Breast epithelium (tissue), 4 donors: ENCODE measurements around the gene CCDC146. TPM values are rescaled to one million over a fixed set of nuclear protein-coding genes. Genes with fewer than 3 reads are reported as not detected.

Source experiments
- DNase-seq, 2 donors: peaks; one replicate each; pipeline ENCODE4 v3.0.0-alpha.2; 2019; ENCODE audit warnings: low spot score in 2 of 2
- H3K27ac ChIP-seq, 2 donors: fragments of 200-600 bp; sonication (generic) in 1 of 2; one replicate each; pipeline ENCODE4 v1.5.1; 2016 to 2019; ENCODE audit warnings: mild to moderate bottlenecking in 1 of 2
- H3K27me3 ChIP-seq, 2 donors: fragments of 200-600 bp; sonication (generic) in 1 of 2; one replicate each; pipeline versions ENCODE4 v1.5.1 to v1.6.0; 2017 to 2019; ENCODE audit warnings: control low read depth in 1 of 2, mild to moderate bottlenecking in 1 of 2
- H3K36me3 ChIP-seq: fragments of 200-600 bp; one replicate; pipeline ENCODE4 v1.5.1; 2019
- H3K4me1 ChIP-seq, 2 donors: fragments of 200-600 bp; sonication (generic); one replicate each; pipeline ENCODE4 v1.5.1; 2016 to 2019; ENCODE audit warnings: control low read depth in 1 of 2
- H3K4me3 ChIP-seq, 3 donors: fragments of 200-600 bp; sonication (generic); 1 replicate in 2 of 3; 2 replicates in 1 of 3; pipeline ENCODE4 v1.5.1; 2016 to 2019; ENCODE audit warnings: mild to moderate bottlenecking in 3 of 3, moderate library complexity in 2 of 3
- H3K9me3 ChIP-seq, 2 donors: fragments of 200-600 bp; sonication (generic) in 1 of 2; one replicate each; pipeline ENCODE4 v1.5.1; 2016 to 2019; ENCODE audit warnings: control low read depth in 1 of 2
- POLR2A ChIP-seq: fragments of 450-650 bp; IDR thresholded peaks from one replicate; pipeline ENCODE4 v1.6.1; 2016; ENCODE audit warnings: antibody characterized with exemption, mild to moderate bottlenecking, moderate library complexity
- POLR2AphosphoS5 ChIP-seq, 3 donors: sonication (generic); formaldehyde crosslinking; IDR thresholded peaks; one replicate each; pipeline ENCODE4 v1.6.1; 2017; ENCODE audit warnings: antibody characterized with exemption in 3 of 3
- intact Hi-C: fragments of 100-400 bp; cut with DNase I; formaldehyde crosslinking; loops from one replicate; pipeline ENCODE4 v1.15.1; 2023; ENCODE audit warnings: low total_unique reads
- total RNA-seq, 3 donors: library from RNA; depleted of rRNA; stranded (reverse); fragments of >200 nt; gene quantifications; one replicate each; pipeline ENCODE4 v1.1.0, GENCODE V29; 2016
- TF ChIP-seq, protein P1 (sequence below), 3 donors: fragments of 450-650 bp; IDR thresholded peaks; one replicate each; pipeline ENCODE4 v1.5.1; 2016 to 2017; ENCODE audit warnings: antibody characterized with exemption in 3 of 3, mild to moderate bottlenecking in 3 of 3, moderate library complexity in 3 of 3

The CCDC146 gene
- total RNA-seq, 3 donors from 2014 or later = 11.5 to 17.7 (median 15.5) TPM

DNA sequence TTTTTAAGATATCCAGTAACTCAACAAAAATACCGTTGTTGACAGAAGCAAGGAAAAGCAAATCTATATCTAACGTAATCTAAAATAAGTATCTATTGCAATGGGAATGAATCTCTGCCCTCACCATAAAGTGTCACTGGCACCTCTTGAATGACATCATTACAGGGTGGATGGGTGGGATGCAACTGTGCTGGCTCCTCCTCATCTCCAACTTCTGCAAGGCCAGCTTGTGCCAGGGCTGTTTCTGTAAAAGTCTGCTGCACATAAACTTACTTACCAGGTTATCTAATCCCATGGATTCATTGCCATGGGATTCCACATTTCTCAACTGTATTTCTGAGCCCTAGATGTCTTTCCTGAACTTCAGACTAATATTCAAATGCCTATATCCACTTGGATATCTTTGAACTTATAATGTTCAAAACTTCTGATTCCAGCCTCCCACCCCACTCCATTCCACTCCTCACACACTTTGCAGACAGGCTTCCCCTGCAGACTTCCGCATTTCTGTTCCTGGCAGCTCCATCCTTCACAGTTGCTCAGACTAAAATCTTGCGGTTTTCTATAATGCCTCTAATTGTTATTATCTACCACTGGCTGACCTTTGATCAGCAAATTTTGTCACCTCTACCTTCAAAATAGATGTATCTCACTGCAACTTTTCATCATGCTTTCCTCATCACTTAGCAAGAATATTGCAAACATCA lies 66.5 kb downstream of the CCDC146 start:
- H3K4me3 ChIP-seq = no peak overlapping the region
- no peaks in the 10 kb centered on the region for H3K36me3 ChIP-seq
- intact Hi-C loops = no loop called here
- DNase-seq = no peak
- H3K27ac ChIP-seq = no peak overlapping the region
- no peaks in the 10 kb centered on the region for H3K4me1 ChIP-seq
- H3K27me3 ChIP-seq = no peaks in the 10 kb centered on the region
- TF ChIP-seq, protein P1, sequence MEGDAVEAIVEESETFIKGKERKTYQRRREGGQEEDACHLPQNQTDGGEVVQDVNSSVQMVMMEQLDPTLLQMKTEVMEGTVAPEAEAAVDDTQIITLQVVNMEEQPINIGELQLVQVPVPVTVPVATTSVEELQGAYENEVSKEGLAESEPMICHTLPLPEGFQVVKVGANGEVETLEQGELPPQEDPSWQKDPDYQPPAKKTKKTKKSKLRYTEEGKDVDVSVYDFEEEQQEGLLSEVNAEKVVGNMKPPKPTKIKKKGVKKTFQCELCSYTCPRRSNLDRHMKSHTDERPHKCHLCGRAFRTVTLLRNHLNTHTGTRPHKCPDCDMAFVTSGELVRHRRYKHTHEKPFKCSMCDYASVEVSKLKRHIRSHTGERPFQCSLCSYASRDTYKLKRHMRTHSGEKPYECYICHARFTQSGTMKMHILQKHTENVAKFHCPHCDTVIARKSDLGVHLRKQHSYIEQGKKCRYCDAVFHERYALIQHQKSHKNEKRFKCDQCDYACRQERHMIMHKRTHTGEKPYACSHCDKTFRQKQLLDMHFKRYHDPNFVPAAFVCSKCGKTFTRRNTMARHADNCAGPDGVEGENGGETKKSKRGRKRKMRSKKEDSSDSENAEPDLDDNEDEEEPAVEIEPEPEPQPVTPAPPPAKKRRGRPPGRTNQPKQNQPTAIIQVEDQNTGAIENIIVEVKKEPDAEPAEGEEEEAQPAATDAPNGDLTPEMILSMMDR (IDR thresholded peaks at IDR 0.05) = no peak
- TF ChIP-seq POLR2AphosphoS5 (IDR thresholded peaks at IDR 0.05) = no peak
- no peak for TF ChIP-seq POLR2A
- H3K9me3 ChIP-seq = no peaks in the 10 kb centered on the region

DNA sequence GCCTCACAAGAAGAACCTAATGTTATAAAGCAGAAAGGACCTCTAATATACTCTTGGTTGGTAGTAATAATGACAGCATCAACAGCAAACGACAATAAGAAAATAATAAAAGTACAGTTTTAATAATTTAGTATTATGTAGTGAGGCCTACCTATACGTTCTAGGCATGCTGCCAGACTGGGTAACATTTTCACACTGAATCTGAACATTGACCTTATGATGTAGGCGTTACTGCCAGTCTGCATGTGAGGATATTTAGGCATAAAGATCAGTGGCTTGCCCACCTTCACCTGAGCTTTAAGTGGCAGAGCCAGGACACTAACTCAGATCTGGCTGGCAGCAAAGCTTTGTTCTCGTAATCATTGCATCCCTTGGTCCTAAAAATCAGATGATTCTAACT lies 74.7 kb downstream of the CCDC146 start:
- H3K27me3 ChIP-seq = no peaks in the 10 kb centered on the region
- TF ChIP-seq, protein P1 (IDR thresholded peaks at IDR 0.05) = no peak
- TF ChIP-seq POLR2AphosphoS5 (IDR thresholded peaks at IDR 0.05) (no peak), POLR2A (no peak)
- no peaks in the 10 kb centered on the region for H3K9me3 ChIP-seq
- DNase-seq = no peak
- no peaks in the 10 kb centered on the region for H3K4me1 ChIP-seq
- H3K36me3 ChIP-seq = no peaks in the 10 kb centered on the region
- no peak overlapping the region for H3K27ac ChIP-seq
- H3K4me3 ChIP-seq = peak overlapping the region; percentile 10 to 54 (median 53)
- intact Hi-C loops = no loop called here

DNA sequence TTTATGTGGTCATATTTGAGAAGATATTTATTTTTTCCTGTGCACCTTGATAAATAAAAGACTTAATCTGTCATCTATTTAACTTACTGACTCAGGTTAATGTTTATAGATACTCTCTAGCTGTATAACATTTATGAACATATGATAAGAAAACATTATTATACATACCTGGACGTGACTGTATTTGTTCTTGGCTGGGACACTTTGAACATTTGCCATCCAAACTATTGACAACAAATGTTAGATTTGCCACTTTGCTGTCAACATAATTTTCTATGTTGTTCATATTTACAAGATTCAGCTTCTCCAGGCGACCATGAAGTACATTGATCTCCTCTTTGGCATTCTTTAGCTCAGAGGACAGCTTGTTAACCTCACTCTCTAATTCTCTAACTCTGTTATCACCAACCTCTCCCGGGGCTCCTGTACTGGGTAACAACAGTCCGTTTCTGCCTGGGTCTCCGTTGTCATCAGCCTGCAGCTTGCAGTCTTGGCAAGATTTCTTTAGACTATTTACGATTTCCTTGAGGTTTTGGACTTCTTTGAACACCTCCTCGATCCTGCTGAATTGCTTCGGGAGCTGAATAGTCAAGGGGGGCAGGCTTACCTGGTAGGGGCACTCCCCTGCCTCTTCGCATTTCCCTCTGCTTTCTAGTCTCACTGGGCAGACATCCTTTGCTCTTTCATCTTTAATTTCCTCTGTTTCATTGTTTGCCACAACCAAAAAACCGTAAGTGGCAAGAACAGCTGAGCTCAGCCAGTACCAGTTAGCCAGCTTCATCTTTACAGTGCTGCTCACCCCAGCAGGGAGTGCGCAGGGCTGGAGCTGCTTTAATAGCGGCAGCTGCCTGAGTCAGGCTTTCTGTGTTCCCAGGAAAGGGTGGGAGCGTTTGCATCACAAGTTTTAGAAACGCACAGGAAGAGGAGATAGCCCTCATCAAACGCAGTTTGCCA lies 76.9 kb downstream of the CCDC146 start, which contains the start of gene FGL2:
FGL2 (minus strand) TSS at position 807 of the 954 bp plus-strand sequence; CDS start at position 781, 26 bp downstream.
- H3K36me3 ChIP-seq = no peaks in the 10 kb centered on the region

DNA sequence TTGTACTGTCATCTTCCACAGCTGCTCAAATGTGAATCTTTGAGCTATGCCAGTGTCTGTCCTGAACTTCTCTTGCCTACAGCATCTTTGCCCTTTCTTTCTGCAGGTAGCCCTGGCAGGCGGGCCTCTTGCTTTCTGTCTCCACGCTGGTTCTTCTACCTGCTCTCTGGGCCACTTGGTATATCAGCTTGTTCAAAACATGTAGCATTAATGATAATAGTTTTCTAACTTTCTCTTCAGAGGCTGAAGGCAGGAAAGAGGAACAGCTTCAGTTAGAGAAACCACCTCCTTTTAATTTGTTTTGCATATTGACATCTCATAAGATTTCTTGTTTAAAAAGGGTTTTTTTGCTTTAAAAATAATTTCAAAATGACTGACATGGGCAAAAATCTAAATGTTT lies 78.1 kb downstream of the CCDC146 start:
- Histone ChIP-seq H3K4me3 (no peak overlapping the region), H3K27me3 (no peaks in the 10 kb centered on the region), H3K9me3 (no peaks in the 10 kb centered on the region), H3K4me1 (no peaks in the 10 kb centered on the region), H3K36me3 (no peaks in the 10 kb centered on the region), H3K27ac (no peak overlapping the region)
- intact Hi-C loops = no loop called here
- DNase-seq = no peak
- TF ChIP-seq, protein P1 (IDR thresholded peaks at IDR 0.05) = no peak
- TF ChIP-seq POLR2A = no peak
- TF ChIP-seq POLR2AphosphoS5 (IDR thresholded peaks at IDR 0.05) = no peak

More for the DNA sequence above, 76.9 kb downstream of the CCDC146 start, which contains the start of gene FGL2:
- TF ChIP-seq, protein P1 (IDR thresholded peaks at IDR 0.05) = no peak
- no peak for TF ChIP-seq POLR2AphosphoS5 (IDR thresholded peaks at IDR 0.05)
- no peak for TF ChIP-seq POLR2A
- Histone ChIP-seq H3K4me1 (no peaks in the 10 kb centered on the region), H3K9me3 (no peaks in the 10 kb centered on the region), H3K27ac (peak within 1 kb of the TSS; percentile 1 to 10), H3K4me3 (peak within 1 kb of the TSS; percentile 48 to 54 (median 53)), H3K27me3 (no peaks in the 10 kb centered on the region)
- DNase-seq = peak in 1 of 2 donors; percentile 25
- intact Hi-C loops = no loop called here
